SHP77 treated with DMSO at 0.1 percent for 48 hours (cell line): ENCODE data around the gene CTRB2.
"Not testable (repeated sequence)": the region's sequence is repeated elsewhere in the genome, so short reads cannot be mapped to it uniquely, and the experiment has no call there.

ENCODE experiments used
- DNase-seq: peaks from one replicate; lab custom pipeline; 2025; lab: John Stamatoyannopoulos, UW

The CTRB2 gene

DNA sequence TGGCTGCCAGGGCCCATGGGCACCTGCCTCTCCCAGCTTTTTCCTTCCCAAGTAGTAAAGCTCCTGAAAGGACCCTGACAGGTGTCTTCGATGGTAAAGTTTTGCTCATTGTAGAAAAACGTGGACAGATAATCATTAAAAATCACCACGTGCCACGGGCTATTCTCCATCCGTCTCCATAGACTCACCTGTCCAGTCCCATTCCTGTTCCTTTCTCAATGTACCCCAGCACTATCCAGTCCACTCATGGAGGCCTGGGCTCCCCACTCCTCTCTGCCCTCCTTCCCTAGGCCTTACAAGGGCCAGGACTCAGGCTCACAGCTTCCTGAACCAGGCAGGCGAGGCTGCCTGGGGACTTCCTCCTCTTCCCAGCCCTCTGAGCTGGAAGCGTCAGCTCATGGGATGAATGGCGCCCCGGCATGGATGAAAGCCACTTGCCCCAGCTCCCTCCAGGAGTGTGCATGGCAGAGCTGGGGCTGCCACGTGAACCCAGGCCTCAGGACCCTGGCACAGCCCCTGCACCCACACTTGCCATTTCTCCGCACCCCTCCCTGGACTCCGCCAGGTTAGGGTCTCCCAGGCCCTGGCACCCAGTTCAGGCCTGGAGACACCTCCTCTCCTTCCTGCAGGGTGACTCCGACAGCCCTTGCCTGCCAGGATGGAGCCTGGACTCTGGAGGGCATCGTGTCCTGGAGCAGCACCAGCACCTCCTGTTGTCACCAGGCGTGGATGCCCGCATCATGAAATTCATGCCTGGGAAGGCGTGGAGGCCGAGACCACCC, 20.6 kb upstream of the CTRB2 start:
- no peak for DNase-seq

DNA sequence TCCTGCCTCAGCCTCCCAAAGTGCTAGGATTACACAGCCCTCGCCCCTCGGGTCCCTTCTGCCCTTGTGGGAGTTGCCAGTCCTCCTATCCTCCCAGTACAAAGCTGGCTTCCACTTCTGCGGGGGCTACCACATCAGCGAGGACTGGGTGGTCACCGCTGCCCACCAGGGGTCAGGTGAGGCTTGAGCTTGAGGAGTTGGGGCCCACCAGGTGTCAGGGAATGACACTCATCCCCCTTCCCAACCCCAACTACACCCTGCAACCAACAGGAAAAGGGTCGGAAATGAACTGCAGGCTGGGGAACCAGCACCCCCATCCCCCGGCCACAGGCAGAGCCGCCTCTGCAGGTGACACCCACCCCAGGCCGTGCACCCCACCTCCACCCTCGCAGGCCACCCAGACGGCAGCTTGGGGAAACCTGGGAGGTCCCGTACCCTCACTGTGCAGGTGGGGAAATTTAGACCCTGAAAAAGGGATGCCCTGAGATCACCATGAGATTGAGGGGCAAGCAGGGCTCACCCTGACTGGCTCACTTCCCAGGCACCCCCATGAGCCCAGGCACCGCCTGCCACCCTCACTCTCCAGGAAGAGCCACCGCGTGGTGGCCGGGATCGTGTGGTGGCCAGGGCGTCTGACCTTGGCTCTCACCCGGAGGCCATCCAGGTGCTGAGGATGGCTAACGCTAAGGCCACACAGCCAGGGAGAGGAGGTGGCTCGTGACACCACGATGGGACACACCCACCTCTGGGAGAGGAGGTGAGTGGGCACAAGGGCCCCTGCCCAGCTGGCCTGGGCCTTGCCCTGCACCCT, 19.8 kb upstream of the CTRB2 start:
- DNase-seq, result no peak

DNA sequence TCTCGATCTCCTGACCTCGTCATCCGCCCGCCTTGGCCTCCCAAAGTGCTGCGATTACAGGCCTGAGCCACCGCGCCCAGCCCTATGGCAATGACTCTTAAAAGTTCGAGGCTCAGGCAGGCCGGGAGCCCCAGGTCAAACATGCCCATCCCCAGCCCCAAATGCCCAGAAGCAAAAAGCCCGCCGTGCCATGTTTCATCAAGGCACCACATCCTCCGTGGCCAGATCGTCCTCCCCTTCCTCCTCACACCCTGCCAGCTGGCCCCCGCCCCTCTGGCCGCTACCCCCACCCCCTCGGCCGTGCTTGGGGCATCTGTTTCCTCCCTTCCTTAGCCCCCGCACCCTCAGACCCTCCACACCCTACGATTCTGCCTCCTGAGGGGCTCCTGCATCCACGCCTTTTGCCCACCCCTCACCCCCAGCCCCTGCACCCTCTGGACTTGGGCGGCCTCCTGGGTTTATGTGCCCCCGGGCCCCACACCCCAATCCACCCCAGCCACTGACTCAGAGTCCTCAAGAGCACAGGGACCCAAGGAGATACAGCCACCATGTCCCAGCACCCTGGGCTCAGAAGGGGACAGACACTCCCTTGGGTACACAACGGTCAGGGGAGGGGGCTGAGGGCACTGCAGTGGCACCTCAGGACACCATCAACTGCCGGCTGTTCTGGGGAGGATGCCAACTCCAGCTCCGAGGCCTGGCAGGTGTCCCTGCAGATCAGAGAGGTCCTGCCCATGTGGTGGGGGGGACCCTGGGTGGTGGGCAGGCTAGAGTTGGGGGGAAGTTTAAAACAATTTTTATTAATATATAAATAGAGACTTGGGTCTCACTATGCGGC, 18.9 kb upstream of the CTRB2 start:
- DNase-seq, result no peak

DNA sequence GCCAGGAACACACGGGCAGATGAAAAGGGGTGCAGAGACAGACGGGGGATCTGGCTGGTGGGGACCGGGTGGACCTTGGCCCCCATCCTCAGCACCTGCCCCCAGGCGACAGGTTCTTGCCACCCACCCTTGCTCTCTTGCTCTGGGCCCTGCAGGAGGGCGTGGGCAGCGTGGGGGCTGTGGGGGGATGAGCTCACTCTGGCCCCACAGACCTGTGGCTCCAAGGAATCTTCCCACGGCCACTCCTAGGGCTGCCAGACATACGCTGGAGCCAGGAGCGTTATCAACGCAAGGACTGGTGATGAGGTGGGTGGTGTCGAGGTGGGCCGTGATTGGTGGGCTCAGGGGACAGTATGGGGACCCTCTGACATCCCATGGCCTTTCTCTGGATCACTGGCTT, 18.1 kb upstream of the CTRB2 start:
- no peak for DNase-seq

DNA sequence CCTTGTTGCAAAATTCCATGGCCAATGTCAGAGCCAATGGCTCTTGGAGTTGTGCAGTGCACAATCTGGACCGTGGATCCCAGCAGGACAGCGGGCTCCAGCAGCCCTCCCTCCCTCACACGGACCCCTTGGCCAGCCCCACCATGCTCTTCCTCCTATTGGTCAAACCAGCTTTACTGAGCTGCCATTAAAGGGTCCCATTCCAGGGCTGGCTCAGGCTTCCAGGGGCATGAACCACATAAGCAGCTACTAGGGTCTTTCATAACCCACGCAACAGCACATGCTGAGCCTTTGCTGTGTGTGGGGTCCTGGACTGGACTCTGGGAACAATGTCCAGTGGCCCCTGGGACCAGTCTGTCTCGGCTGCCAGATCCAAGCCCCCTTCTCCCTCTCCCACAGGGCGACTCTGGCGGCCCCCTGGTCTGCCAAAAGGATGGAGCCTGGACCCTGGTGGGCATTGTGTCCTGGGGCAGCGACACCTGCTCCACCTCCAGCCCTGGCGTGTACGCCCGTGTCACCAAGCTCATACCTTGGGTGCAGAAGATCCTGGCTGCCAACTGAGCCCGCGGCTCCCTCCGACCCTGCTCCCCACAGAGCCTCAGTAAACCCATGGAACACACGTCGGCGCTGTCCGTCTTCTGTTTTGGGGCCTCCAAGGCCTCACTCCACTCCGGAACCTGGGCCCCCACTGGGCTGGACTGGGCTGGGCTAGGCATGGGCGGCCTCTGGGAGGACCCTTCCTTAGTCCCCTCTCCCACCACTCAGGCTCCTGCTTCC, 17.5 kb upstream of the CTRB2 start:
- DNase-seq, result no peak

DNA sequence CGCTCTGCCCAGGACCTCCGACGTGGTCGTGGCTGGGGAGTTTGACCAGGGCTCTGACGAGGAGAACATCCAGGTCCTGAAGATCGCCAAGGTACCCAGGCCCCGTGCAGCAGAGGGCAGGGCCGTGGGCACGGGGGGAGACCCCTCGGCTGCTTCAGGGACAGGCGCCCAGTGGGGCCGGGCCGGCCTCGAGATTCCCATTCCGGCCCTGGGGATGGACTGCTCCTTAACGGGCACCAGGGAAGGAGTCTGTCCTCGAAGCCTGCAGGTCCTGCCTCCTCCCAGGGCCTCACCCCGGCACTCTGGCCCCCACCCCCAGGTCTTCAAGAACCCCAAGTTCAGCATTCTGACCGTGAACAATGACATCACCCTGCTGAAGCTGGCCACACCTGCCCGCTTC, 16.2 kb upstream of the CTRB2 start:
- not testable (repeated sequence) for DNase-seq

DNA sequence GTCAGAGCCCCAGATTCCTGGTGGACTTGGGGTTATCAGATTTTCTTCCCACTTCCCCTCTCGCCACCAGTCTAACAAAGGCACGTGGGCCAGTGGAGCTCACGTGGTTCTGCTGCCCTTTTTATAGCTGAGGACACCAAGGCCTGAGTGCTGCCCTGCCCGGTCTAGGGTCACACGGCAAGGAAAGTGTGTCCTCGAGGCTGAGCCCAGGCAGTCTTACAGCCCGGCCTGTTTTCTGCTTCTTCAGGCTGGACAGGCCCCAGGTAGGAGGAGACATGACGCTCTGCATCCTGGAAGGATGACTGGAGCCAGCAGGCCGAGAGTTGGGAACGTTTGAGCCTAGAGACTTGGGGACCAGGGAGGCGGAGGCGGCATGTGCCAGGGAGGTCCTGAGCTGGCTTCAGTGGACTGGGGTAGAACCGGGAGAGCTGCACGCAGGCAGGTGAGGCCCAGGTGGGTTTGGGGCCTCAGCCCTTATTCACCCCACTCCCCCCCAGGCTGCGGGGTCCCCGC, 15.4 kb upstream of the CTRB2 start:
- no peak for DNase-seq

DNA sequence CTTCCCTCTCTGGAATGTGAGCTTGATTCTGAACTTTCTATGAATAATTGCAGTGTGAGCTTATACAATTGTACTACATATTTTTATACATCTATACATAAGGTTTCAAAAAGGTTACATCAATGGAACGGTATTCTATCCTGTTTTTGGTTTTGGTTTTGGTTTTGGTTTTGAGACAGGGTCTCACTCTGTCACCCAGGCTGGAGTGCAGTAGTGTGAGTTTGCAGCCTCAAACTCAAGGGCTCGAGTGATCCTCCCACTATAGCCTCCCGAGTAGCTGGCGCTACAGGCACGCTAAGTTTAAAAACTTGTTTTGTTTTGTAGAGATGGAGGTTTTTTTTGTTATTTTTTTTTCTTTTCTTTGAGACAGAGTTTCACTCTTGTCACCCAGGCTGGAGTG, 12.9 kb upstream of the CTRB2 start:
- no peak for DNase-seq

DNA sequence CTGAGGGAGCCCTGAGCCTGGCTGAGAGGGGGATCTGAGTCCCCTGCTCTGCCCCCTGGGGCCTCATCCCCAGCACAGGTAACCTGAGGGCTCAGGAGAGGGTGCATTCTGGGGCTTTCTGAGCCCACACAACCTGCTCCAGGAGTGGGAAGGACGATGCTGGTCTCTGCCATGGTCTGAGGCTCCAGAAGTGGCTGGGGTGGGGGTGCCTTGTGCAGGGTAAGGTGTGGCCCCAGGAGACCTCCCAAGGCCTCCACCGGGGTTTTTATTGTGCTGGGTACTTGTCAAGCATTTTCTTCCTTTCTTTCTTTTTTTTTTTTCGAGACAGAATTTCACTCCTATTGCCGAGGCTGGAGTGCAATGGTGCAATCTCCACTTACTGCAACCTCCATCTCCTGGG, 12.1 kb upstream of the CTRB2 start:
- no peak for DNase-seq

DNA sequence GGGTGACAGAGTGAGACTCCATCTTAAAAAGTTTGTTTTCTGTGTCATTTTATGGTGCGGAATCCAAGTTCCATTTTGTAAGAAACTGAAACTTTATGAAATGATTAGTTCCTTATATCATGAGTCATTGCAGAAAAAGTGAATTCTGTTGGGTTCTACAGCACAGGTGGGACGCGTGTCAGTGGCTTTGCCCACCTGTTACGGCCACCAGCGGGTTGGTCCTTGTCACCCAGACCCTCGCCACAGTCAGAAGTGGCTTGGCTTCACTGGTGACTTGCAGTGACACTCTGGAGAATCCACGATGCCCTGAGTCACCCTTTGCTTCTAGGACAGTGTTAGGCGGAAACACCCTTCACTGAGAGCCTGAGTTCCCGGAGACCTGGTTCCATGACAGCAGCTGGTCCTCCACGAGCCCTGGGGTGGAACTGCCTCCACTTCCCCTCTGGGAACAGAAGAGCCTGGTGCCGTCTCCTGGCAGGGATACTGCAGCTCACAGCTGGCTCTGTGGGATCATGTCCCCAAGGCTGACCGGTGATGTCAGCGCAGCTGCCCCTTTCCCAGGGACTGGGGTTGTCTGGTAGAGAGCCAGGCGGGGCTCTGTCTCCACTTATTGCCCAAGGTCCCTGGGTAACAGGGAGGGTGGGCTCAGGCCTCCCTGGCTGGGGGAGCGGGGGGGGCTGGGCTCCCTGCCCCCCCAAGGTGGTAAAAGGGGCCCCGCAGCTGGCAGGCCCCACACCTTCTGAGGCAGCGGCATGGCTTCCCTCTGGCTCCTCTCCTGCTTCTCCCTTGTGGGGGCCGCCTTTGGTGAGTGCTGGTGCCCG, 11.5 kb upstream of the CTRB2 start, which contains the start of gene CTRB1:
TSS of gene CTRB1 (plus strand) at position 733 of the 821 bp plus-strand sequence. CDS start at position 753, 20 bp downstream.
- DNase-seq, result no peak

DNA sequence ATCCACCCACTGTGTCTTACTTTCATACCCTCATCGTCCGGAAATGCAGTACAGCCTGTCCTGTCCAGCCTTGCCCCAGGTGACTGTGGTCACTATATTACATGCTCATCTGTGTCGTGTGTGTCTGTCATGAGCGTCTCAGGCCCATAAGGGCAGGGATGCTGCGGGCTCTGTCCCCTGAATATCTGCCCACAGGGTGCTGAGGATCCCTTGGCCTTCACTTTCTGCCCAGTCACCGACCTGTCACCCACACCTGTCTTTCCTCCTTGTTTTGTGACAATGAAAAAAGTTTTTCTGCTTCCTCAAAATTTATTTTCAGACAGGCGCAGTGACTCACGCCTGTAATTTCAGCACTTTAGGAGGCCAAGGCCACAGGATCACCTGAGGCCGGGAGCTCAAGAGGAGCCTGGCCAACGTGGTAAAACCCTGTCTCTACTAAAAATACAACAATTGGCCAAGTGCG, 10.5 kb upstream of the CTRB2 start:
- no peak for DNase-seq

DNA sequence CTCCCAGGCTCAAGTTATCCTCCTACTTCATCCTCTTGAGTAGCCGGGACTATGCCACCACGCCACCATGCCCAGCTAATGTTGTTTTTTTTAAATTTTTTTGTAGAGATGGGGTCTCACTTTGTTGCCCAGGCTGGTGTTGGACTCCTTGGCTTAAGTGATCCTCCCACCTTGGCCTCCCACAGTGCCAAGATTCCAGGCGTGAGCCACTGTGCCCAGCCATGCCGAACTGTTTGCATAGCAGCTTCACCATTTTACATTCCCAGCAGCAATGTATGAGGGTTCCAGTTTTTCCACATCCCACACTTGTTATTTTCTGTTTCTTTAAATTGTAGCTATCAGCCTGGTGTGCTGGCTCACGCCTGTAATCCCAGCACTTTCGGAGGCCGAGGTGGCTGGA, 9.6 kb upstream of the CTRB2 start:
- DNase-seq, result no peak

DNA sequence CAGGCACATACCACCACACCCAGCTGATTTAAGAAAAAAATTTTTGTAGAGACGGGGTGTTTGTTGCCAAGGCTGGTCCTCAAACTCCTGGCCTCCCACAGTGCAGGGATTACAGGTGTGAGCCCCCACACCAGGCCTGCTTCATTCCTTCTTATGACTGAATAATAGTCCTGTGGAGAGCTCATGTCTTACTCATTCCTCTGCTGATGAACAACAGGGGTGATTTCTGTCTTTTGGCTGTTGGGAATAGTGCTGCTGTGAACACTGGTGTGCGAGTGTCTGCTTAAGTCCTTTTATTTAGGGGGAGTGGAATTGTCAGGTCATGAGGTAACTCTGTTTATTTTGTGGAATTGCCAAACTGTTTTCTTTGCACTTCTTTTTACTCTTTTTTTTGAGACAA, 9.2 kb upstream of the CTRB2 start:
- DNase-seq, result no peak

DNA sequence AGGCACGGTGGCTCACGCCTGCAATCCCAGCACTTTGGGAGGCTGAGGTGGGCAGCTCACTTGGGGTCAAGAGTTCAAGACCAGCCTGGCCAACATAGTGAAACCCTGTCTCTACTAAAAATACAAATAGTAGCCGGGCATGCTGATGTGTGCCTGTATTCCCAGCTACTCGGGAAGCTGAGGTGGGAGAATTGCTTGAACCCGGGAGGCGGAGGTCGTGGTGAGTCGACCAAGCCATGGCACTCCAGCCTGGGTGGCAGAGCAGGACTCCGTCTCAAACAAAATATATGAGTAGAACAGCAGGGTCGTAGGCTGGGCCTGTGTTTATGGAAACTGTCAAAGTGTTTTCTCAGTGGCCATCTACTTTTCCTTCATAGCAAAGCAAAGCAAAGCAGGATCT, 4.3 kb upstream of the CTRB2 start:
- DNase-seq, result not testable (repeated sequence)

DNA sequence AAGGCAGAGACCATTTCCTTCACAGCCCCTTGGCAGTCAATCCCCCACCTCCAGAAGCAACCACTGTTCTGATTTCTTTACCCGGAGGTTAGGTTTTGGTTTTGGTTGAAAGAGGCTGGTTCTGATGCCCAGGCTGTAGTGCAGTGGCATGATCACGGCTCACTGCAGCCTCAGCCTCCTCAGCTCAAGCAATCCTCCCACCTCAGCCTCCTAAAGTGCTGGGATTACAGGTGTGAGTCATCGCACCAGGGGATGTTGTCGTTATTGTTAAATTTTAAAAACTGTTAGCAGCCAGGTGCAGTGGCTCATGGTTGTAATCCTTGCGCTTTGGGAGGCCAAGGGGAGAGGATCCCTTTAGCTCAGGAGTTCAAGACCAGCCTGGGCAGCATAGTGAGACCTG, 3.0 kb upstream of the CTRB2 start:
- no peak for DNase-seq

DNA sequence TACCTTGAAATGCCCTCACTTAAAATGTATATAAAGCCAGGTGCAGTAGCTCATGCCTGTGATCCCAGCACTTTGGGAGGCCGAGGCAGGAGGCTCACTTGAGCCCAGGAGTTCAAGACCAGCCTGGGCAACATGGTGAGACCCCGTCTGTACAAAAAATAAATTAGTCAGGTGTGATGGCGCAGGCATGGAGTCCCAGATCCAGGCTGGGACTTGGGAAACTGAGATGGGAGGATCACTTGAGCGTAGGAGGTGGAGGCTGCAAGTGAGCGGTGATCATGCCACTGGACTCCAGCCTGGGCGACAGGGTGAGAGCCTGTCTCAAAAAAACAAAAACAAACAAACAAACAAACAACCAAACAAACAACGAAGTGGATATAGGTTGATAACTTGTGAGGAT, 2.6 kb upstream of the CTRB2 start:
- DNase-seq, result not testable (repeated sequence)

DNA sequence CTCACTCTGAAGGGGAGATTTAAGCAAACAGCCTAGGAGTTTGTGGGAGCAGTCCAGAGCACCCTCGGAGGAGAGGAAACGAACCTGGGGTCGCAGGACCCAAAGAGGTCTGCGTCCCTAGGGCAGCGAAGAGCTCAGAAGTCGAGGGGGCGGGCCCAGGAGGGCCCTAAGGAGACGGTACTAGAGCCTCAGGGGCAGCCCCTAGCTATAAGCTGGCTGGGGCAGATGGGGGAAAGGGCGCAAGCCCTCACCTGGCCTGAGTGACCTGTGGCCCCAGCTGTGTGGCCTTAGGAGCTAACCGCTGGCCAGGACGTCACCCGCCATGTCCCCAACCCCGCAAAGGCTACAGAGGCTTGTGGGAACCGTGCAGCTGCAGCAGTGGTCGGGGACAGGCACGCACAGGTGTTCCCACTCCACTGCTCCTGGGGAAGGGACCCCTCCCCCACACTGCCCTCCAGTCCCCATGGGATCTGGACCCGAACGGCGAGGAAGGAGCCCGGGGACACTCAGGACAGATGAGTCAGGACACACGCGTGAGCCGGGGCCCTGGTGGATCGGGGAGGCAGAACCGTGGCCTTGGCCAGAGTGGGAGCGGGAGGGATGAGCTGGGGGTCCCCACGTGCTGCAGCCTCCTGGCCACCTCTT, 2.0 kb upstream of the CTRB2 start:
- no peak for DNase-seq

DNA sequence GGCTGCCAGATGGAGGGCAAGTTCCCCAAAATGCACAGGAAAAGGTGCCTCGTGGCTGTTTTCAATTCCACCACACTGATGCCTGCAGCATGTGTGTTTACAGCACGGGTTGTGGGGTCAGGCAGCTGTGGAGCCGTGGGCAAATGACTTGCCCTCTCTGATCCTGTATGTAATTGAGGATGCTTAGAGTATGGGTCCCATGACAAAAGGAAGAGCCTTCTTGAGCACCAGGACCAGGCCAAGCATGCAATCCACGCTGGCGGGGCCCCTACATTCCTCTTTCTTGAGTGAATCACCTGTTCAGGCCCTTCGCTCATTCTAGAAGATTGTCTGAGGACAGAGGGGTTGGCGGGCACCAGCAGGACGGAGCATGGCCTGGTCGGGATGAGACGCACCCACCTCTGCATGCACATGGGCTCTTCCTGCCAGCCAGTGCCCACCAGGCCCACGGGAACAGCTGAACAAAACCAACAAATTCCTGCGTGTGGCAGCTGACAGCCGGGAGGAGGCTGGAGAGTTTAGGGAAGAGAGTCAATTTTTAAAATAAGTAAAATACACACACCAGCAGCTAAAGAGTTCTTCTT, 1.4 kb upstream of the CTRB2 start:
- DNase-seq, result no peak

DNA sequence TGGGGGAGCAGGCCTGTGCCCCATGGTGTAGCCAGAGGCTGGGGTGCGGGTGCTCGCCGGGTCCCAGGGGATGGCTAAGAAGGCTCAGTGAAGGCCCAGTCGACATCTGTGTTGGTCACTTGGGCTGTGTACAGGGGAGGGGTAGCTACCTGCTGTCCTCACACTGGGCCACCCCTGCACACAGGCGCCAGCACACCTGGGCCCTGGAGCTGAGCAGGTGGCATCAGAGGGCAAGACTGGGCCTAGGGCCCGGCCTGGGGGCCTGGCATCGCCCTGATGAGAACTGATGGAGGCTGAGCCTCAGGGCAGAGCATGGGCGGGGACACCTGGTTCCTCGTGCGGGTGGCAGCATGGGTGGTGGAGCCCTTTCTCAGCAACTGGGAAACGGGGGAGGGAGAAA, 870 bp upstream of the CTRB2 start:
- no peak for DNase-seq
